Progenitor cell of endocrine pancreas (in vitro differentiated cells): ENCODE measurements around the gene P2RX6. TPM values are rescaled to one million over a fixed set of nuclear protein-coding genes. Genes with fewer than 3 reads are reported as not detected.
"Not testable (repeated sequence)": the region's sequence is repeated elsewhere in the genome, so short reads cannot be mapped to it uniquely, and the experiment has no call there.

Experiments
- DNase-seq: peaks from one replicate; pipeline ENCODE4 v3.0.0; 2021; ENCODE audit warnings: low spot score; ENCODE audit not compliant: unreplicated experiment
- H3K27ac Mint-ChIP-seq: 2 replicates; pipeline ENCODE4 v1.8.0; 2021; ENCODE audit warnings: mild to moderate bottlenecking, moderate library complexity, mixed read lengths
- H3K27me3 Mint-ChIP-seq: 2 replicates; pipeline ENCODE4 v1.8.0; 2021; ENCODE audit warnings: mixed read lengths
- H3K36me3 Mint-ChIP-seq: 2 replicates; pipeline ENCODE4 v1.8.0; 2022; ENCODE audit warnings: mixed read lengths; ENCODE audit not compliant: insufficient read depth
- H3K4me1 Mint-ChIP-seq: 2 replicates; pipeline ENCODE4 v1.8.0; 2021; ENCODE audit warnings: low read depth, mixed read lengths
- H3K4me3 Mint-ChIP-seq: 2 replicates; pipeline ENCODE4 v1.8.0; 2021; ENCODE audit warnings: low read depth, mild to moderate bottlenecking, moderate library complexity, mixed read lengths
- H3K9me3 Mint-ChIP-seq: 2 replicates; pipeline ENCODE4 v1.8.0; 2021; ENCODE audit warnings: low read depth, mixed read lengths
- total RNA-seq: library from RNA; stranded (reverse); gene quantifications from 2 replicates; pipeline ENCODE4 v1.2.1, GENCODE V29; 2021
- TF ChIP-seq, protein P1 (sequence below): fragments of 200-600 bp; sonication (generic); IDR thresholded peaks from one replicate; pipeline ENCODE4 v1.5.0; 2021; ENCODE audit warnings: antibody characterized with exemption, mild to moderate bottlenecking; ENCODE audit not compliant: unreplicated experiment

P2RX6 gene
- total RNA-seq, 1 donor from 2014 or later = 0.57 TPM

- TF ChIP-seq, protein P1, sequence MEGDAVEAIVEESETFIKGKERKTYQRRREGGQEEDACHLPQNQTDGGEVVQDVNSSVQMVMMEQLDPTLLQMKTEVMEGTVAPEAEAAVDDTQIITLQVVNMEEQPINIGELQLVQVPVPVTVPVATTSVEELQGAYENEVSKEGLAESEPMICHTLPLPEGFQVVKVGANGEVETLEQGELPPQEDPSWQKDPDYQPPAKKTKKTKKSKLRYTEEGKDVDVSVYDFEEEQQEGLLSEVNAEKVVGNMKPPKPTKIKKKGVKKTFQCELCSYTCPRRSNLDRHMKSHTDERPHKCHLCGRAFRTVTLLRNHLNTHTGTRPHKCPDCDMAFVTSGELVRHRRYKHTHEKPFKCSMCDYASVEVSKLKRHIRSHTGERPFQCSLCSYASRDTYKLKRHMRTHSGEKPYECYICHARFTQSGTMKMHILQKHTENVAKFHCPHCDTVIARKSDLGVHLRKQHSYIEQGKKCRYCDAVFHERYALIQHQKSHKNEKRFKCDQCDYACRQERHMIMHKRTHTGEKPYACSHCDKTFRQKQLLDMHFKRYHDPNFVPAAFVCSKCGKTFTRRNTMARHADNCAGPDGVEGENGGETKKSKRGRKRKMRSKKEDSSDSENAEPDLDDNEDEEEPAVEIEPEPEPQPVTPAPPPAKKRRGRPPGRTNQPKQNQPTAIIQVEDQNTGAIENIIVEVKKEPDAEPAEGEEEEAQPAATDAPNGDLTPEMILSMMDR = no peak
- Mint-ChIP-seq H3K36me3 (no peaks in the 10 kb centered on the region), H3K27ac (peak within 1 kb of the TSS; percentile 91)
Observed at GRCh38 chr22:21045585-21046294, 30.8 kb downstream of the P2RX6 start, which contains the start of gene LRRC74B. Gene LRRC74B, plus strand, starts transcription at chr22:21045946. Its CDS starts 41 bp downstream, at chr22:21045987.

DNA sequence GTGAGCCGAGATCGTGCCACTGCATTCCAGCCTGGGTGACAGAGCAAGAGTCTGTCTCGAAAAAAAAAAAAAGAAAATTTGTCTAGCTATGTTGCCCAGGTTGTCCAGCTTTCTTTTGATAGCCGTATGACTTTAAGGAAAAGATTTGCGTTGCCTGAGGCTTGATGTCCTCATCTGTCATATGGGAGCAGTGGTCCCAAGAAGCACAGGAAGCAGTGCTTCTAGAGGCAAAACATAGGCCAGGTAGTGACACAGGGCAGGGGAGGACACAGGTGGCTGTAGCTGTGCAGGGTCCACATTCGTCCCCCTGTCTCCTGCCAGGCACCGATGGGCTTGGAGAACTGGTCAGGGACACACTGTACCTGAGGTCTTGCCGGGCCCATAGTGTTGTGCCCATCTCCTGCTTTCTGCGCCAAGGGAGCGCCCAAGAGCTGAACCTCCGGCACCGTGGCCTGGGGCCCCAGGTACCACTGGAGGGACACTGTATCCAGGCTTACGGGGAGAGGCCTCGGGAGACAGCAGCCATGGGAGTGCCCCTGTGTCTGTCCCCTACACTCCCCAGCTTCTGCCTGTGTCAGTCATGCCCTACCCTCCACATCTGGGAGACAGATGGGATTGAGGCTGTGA lies 32.2 kb downstream of the P2RX6 start:
- TF ChIP-seq, protein P1 = no peak
- Mint-ChIP-seq H3K36me3 (no peaks in the 10 kb centered on the region), H3K4me1 (peaks cover 9% of the 10 kb centered on the region)

More at GRCh38 chr22:21045585-21046294, 30.8 kb downstream of the P2RX6 start, which contains the start of gene LRRC74B:
- Mint-ChIP-seq H3K4me1 (peaks cover 9% of the 10 kb centered on the region), H3K27me3 (peaks cover 17% of the 10 kb centered on the region), H3K9me3 (no peaks in the 10 kb centered on the region), H3K4me3 (peak within 1 kb of the TSS; percentile 87)
- DNase-seq = peak; percentile 88

DNA sequence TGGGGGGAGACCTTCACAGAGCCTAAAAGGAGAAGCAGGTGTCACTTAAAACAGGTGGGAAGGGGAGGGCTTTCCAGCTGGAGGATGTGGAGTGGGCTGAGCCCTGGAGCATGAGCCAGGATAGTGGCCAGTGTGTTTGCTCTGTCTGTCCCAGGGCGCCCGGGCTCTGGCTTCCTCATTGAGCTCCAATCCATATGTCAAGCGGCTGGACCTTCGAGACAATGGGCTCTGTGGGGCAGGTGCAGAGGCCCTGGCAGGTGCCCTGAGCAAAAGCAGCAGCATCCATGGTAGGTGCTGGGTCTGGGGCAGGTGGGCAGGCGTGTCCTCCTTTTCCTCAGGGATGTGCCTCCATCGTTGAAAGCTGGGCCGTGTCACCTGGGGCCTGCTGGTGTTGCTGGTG lies 32.8 kb downstream of the P2RX6 start:
- Mint-ChIP-seq H3K9me3 (no peaks in the 10 kb centered on the region), H3K4me1 (peaks cover 9% of the 10 kb centered on the region), H3K27ac (no peak overlapping the region), H3K36me3 (no peaks in the 10 kb centered on the region), H3K4me3 (no peak overlapping the region), H3K27me3 (peaks cover 22% of the 10 kb centered on the region)
- no peak for DNase-seq
- TF ChIP-seq, protein P1 = no peak

More for the DNA sequence above, 32.2 kb downstream of the P2RX6 start:
- no peak overlapping the region for H3K27ac Mint-ChIP-seq
- H3K4me3 Mint-ChIP-seq = no peak overlapping the region
- no peaks in the 10 kb centered on the region for H3K9me3 Mint-ChIP-seq
- no peak for DNase-seq
- H3K27me3 Mint-ChIP-seq = peaks cover 22% of the 10 kb centered on the region

DNA sequence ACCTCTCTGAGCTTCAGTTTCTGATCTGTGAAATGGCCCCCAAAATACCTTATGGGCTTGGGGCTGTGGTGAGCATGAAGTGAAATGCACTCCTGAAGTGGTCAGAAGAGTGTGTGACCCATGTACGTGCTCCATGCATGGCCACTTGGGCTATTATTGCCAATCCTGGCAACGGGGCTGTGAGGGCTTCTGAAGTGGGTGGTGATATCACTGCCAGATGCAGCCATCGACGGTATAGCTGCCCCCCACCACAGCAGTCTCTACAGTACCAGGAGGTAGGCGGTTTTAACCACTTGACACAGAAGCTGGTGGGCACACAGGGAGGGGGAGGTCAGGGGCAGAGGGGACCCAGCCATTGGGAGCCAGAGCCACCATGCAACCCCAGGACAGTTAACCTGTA lies 33.5 kb downstream of the P2RX6 start:
- not testable (repeated sequence) for H3K4me3 Mint-ChIP-seq, DNase-seq, H3K9me3 Mint-ChIP-seq, H3K27ac Mint-ChIP-seq, H3K36me3 Mint-ChIP-seq, H3K4me1 Mint-ChIP-seq
- H3K27me3 Mint-ChIP-seq = peaks cover 18% of the 10 kb centered on the region

- not testable (repeated sequence) for H3K36me3 Mint-ChIP-seq, H3K9me3 Mint-ChIP-seq, H3K4me1 Mint-ChIP-seq, DNase-seq, H3K4me3 Mint-ChIP-seq, H3K27ac Mint-ChIP-seq
- peaks cover 13% of the 10 kb centered on the region for H3K27me3 Mint-ChIP-seq
Observed at GRCh38 chr22:21048965-21049364, 34.0 kb downstream of the P2RX6 start.

DNA sequence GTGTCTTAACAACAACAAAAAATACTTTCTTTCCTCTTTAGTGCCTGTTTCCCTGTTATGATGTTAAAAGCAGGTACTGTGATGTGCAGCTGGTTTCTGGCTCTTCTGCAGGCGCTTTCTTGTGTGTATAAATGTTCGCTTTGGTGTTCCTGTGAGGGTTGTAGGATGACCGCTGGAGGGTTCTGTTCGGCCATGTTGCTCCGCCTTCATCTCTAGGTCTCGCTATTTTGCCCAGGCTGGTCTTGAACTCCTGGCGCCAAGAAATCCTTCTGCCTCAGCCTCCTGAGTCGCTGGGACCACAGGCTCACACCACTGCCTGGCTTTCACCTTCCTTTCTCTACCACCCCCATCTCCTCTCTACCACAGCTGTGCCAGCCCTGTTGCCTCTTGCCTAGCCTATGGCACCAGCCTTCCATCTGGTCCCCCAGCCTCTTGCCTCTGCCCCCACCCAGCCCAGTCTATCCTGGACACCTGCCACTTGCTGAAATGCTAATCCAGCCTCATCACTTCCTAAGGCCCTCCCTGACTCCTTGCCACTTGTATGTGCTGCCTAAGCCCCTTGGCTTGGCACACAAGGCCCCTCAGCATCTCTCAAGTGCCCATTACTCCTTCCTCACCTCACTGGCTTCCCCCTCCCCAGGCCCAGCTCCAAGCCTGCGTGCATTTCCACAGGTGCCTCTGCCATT lies 36.3 kb downstream of the P2RX6 start:
- Mint-ChIP-seq H3K27me3 (peaks cover 21% of the 10 kb centered on the region), H3K4me3 (no peak overlapping the region), H3K36me3 (no peaks in the 10 kb centered on the region), H3K4me1 (no peaks in the 10 kb centered on the region), H3K9me3 (no peaks in the 10 kb centered on the region), H3K27ac (no peak overlapping the region)
- TF ChIP-seq, protein P1 = no peak
- DNase-seq = no peak
